NCI-H446 (cell line): ENCODE results near the gene NKD2.

Experiments used
- DNase-seq, 2 experiments: peaks; one replicate each; lab custom pipeline; 2025; lab: John Stamatoyannopoulos, UW

The NKD2 gene

GRCh38 chr5:1029945-1030625, 21.5 kb downstream of the NKD2 start:
- DNase-seq = no peak

GRCh38 chr5:1030801-1031271, 22.2 kb downstream of the NKD2 start:
- no peak for DNase-seq

- DNase-seq = no peak
Observed at GRCh38 chr5:1031306-1031959, 22.8 kb downstream of the NKD2 start.

GRCh38 chr5:1032011-1032410, 23.4 kb downstream of the NKD2 start:
- no peak for DNase-seq

DNA sequence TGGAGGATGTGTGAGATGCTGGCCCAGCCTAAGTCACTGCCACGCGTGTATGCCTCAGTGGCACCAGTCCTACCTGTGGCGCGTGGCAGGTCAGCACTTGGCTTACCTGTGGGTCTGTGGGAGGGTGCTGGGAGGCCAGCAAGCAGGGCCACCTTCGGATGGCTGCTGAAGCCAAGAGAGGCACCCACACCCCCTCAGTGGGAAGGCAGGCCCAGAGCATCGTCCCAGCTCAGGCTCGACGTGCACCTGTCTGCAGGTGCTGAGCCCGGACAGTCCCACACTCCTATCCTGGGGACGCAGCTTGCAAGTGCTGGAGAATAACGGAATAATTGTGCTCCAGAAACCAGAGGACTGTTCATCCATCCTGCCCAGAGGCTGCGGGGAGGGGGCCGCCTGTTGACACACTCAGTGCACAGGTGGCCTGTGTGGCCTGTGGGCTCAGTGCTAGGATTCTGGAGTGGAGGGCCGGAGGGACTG, 24.0 kb downstream of the NKD2 start:
- no peak for DNase-seq

DNA sequence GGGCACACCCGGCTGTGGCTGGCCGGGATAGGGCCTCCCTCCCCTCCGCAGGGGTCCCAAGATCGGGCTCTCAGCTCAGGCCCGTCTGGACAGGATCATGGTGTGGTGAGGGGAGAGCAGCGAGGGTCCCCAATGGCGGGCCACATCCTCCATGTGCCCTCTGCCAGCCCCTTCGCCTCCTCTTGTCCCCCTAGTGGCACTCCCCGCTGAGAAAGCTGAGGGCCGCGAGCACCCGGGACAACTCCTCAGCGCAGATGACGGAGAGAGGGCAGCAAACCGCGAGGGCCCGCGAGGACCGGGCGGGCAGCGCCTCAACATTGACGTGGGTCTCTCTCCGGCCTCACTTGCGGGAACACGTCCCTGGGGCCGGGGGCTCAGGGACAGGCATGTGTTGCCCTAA, 24.6 kb downstream of the NKD2 start:
- DNase-seq = no peak

DNA sequence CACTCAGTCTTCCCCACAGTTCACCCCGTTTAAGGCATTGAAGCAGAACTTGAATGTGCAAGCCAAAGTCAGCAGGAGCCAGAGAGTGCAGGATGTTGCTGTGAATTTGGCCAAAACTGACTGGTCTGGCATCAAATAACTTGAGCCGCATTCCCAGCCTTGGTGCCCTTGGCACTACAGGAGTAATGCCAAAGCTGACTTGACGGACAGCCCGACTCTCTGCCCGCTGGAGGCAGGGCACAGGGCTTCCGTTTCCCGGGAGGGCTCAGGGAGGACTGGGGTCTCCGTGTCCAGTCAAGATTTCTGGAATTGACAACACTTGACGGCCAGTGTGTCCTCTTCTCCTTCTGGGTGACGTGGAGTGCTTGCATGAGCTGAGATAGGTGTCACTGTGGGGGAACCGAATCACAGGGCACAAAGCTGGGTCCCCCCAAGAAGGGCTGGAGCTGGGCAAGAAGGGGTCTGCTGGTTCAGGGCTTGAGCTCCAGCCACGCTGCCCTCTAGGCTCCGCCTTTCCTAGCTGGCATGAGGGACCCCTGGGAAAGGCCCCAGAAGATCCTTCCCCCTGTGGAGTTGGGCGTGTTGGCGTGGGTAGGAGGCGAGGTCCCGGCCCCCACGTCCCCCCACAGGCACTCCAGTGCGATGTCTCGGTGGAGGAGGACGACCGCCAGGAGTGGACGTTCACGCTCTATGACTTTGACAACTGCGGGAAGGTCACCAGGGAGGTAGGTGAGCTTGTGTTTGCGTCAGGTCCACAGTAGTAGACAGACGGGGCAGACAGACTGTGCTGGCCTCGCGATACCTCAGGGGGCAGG, 25.2 kb downstream of the NKD2 start:
- DNase-seq = no peak

DNA sequence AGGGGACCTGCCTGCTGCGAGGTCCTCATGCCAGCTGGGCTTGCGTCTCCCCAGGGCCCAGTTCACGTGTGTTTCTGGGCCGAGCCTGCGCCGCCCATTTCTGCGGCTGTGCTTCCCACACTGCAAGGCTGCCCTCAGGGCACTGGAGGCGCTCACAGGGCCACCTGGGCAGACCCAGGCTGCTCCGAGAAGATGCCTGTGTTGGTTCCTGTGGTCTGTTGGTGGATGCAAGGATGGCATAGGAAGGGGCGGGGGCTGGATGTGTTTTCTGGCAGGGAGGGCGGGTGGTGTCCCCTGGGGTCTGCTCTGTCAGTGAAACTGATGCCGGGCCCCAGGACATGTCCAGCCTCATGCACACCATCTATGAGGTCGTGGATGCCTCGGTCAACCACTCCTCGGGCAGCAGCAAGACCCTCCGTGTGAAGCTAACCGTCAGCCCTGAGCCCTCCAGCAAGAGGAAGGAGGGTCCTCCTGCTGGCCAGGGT, 25.9 kb downstream of the NKD2 start:
- DNase-seq = no peak

DNA sequence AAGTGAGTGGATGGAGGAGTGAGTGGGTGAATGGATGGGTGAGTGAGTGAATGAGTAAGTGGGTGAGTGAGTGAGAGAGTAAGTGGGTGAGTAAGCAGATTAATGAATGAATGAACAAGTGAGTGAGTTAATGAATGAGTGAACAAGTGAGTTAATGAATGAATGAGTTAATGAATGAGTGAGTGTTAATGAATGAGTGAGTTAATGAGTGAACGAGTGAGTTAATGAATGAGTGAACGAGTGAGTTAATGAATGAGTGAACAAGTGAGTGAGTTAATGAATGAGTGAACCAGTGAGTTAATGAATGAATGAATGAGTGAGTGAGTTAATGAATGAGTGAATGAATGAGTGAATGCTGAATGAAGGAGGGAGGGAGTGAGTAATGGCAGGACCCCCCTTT, 26.4 kb downstream of the NKD2 start:
- DNase-seq = no peak

DNA sequence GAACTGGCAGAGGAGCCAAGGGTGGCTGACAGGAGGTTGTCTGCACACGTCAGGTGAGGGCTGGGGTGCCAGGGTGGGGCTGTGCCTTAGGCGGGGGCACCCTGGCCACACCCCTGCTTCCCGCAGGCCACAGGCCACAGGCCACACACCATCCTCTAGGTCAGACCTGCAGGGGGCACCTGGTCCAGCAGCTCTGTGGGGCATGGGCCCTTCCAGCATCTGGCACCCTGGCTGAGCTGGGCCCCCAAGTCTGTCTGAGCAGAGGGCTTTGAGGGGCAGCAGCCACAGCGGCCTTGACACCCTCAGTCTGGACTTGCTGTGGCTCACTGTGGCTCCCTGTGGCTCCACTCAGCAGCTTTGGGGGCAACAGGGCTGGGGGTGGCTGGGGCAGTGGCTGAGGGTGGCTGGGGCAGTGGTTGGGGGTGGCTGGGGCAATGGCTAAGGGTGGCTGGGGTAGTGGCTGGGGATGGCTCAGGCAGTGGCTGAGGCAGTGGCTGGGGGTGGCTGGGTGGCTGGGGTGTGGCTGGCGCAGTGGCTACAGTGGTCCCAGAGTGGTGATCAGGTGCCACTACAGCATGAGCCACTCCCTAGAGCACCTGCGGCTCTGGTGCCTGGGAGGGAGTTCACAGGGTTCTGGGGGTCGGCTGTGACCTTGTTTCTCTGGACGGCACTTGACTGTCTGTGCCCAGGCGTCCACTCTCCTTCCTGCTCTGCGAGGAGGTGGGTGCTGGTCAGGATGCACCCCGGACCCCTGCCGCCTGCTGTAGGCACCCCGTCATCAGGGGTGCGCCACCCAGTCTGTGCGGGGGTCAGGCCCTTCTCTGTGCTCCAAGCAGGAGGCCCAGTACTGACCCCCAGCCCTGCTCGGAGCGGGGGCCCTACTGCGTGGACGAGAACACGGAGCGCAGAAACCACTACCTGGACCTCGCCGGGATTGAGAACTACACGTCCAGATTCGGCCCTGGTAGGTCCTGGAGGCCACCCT, 27.1 kb downstream of the NKD2 start:
- no peak for DNase-seq

DNA sequence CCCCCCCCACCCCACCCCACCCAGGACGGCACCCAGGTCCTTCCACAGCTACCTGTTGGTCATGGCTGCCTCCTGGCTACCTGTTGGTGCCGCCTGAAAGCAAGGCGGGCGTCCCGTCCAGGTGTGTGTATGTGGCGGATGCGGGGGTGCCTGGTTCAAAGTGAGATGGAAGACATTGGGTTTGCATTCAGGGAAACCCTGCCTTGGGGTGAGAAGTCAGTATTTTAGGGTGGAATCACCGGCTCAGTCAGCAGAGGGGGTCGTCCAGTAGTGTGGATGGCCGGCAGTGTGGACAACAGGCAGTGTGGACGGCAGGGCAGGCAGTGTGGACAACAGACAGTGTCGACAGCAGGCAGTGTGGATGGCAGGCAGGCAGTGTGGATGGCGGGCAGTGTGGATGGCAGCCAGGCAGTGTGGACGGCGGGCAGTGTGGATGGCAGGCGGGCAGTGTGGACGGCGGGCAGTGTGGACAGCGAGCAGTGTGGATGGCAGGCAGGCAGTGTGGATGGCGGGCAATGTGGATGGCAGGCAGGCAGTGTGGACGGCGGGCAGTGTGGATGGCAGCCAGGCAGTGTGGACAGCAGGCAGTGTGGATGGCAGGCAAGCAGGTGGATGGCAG, 28.0 kb downstream of the NKD2 start:
- DNase-seq = no peak

- DNase-seq = no peak
Observed at GRCh38 chr5:1037123-1037670, 28.6 kb downstream of the NKD2 start.

DNA sequence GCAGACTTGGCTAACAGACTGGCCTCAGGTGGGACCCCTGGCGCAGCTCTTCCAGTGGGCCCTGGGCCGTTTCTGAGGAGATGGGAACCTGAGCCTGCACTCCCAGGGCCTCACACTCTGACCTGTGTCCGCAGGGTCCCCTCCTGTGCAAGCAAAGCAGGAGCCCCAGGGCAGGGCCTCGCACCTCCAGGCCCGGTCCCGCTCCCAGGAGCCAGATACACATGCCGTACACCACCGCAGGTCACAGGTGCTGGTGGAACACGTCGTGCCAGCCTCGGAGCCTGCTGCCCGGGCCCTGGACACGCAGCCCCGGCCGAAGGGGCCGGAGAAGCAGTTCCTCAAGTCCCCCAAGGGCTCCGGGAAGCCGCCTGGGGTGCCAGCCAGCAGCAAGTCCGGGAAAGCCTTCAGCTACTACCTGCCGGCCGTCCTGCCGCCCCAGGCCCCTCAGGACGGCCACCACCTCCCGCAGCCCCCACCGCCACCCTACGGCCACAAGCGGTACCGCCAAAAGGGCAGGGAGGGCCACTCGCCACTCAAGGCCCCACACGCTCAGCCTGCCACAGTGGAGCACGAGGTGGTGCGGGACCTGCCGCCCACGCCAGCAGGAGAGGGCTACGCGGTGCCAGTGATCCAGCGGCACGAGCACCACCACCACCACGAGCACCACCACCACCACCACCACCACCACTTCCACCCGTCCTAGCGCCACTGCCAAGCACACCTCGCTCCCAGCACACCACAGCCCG, 29.2 kb downstream of the NKD2 start:
- DNase-seq = no peak

GRCh38 chr5:1038417-1039209, 30.0 kb downstream of the NKD2 start:
- DNase-seq = no peak

GRCh38 chr5:1039210-1039548, 30.6 kb downstream of the NKD2 start:
- no peak for DNase-seq

- no peak for DNase-seq
Observed at GRCh38 chr5:1039706-1040260, 31.2 kb downstream of the NKD2 start.

- DNase-seq = no peak
Observed at GRCh38 chr5:1040571-1040970, 32.0 kb downstream of the NKD2 start.

GRCh38 chr5:1041225-1042143, 32.9 kb downstream of the NKD2 start:
- no peak for DNase-seq
